HepG2 (cell line): ENCODE data around the gene SH2D3C. TPM values are rescaled to one million over a fixed set of nuclear protein-coding genes. Genes with fewer than 3 reads are reported as not detected.

Source experiments
- ATAC-seq: fragments of 200-7000 bp; cut with Tn5 transposase; 3 replicates; pipeline ENCODE4 v1.9.1; 2020; ENCODE audit warnings: mild to moderate bottlenecking, moderate library complexity
- BruUV-seq: library from RNA; stranded (reverse); fragments of 400-500 nt; replicated peaks from 2 replicates; lab custom pipeline; 2021; lab: Mats Ljungman, UMichigan
- CTCF ChIA-PET: fragments of 300-600 bp; formaldehyde crosslinking; extraction: SDS; loops from one replicate; lab custom pipeline; 2021; ENCODE audit warnings: low total read pairs, inconsistent platforms, low intra/inter-chr PET ratio; lab: Yijun Ruan, JAX
- POLR2A ChIA-PET: fragments of 350-600 bp; sonication (Branson Sonifier 250); formaldehyde crosslinking; loops from one replicate; lab custom pipeline; 2020; ENCODE audit warnings: antibody characterized with exemption, inconsistent platforms; lab: Yijun Ruan, JAX
- DNase-seq: peaks from one replicate; pipeline ENCODE4 v3.0.0-alpha.2; 2015; ENCODE audit warnings: low spot score
- FAIRE-seq: peaks from 3 replicates; lab custom pipeline; 2011; peaks lifted over from hg19 to GRCh38; lab: Jason Lieb, UNC
- H2AFZ ChIP-seq: one replicate; pipeline ENCODE4 v1.6.1; 2011; ENCODE audit warnings: low read length, inconsistent platforms
- H3K27ac ChIP-seq: fragments of 300-600 bp; 3 replicates; pipeline ENCODE4 v1.8.0; 2011; ENCODE audit warnings: mixed run types, mild to moderate bottlenecking, mixed read lengths, low read length, inconsistent platforms; ENCODE audit not compliant: insufficient read depth; ENCODE audit errors: extremely low read length
- H3K27me3 ChIP-seq, 2 experiments: fragments of 200-600 bp in 1 of 2; 2 replicates in 1 of 2; 3 replicates in 1 of 2; pipeline versions ENCODE4 v1.6.0 to v1.8.0; 2011; ENCODE audit warnings: low read length in 2 of 2, mild to moderate bottlenecking in 2 of 2, moderate library complexity in 2 of 2, inconsistent platforms in 1 of 2; ENCODE audit not compliant: insufficient read depth in 2 of 2, control insufficient read depth in 1 of 2
- H3K36me3 ChIP-seq, 2 experiments: fragments of 200-600 bp in 1 of 2; replicated peaks in 1 of 2; 2 replicates in 1 of 2; 3 replicates in 1 of 2; pipeline versions ENCODE4 v1.5.1 to v1.8.0; 2011; ENCODE audit warnings: low read length in 2 of 2, inconsistent platforms in 1 of 2; ENCODE audit not compliant: insufficient read depth in 2 of 2, control insufficient read depth in 1 of 2
- H3K4me1 ChIP-seq: 2 replicates; pipeline ENCODE4 v1.5.1; 2012; ENCODE audit warnings: low read length, inconsistent platforms; ENCODE audit not compliant: insufficient read depth
- H3K4me2 ChIP-seq: 2 replicates; pipeline ENCODE4 v1.6.0; 2011; ENCODE audit warnings: low read depth, low read length, inconsistent platforms
- H3K4me3 ChIP-seq, 3 experiments: fragments of 200-600 bp in 1 of 3; sonication (generic), shearing (Covaris generic) in 1 of 3; replicated peaks in 1 of 3; 2 replicates each; pipeline ENCODE4 v1.5.1; 2011 to 2016; ENCODE audit warnings: low read length in 3 of 3, inconsistent platforms in 2 of 3, low read depth in 2 of 3, mild to moderate bottlenecking in 2 of 3, control low read depth in 1 of 3, mixed read lengths in 1 of 3; ENCODE audit not compliant: insufficient read depth in 1 of 3
- H3K79me2 ChIP-seq: one replicate; pipeline ENCODE4 v1.6.1; 2011; ENCODE audit warnings: low read length, inconsistent platforms; ENCODE audit not compliant: insufficient read depth
- H3K9ac ChIP-seq: 2 replicates; pipeline ENCODE4 v1.6.0; 2011; ENCODE audit warnings: mild to moderate bottlenecking, low read depth, low read length, inconsistent platforms; ENCODE audit not compliant: insufficient read depth
- H3K9me3 ChIP-seq: 2 replicates; pipeline ENCODE4 v1.5.1; 2012; ENCODE audit warnings: mild to moderate bottlenecking, low read length
- H4K20me1 ChIP-seq: 2 replicates; pipeline ENCODE4 v1.6.0; 2011; ENCODE audit warnings: inconsistent platforms, mild to moderate bottlenecking, low read length, moderate library complexity; ENCODE audit not compliant: insufficient read depth
- AKAP8 ChIP-seq: sonication (generic); formaldehyde crosslinking; IDR thresholded peaks from 2 replicates; pipeline ENCODE4 v1.5.1; 2020; ENCODE audit warnings: mild to moderate bottlenecking, missing genetic modification reagents
- FIP1L1 ChIP-seq: fragments of 200-400 bp; formaldehyde crosslinking; IDR thresholded peaks from 2 replicates; pipeline ENCODE4 v1.6.1; 2018; ENCODE audit warnings: low read depth, mild to moderate bottlenecking, low read length, moderate library complexity, borderline replicate concordance; ENCODE audit not compliant: insufficient read depth
- HNRNPK ChIP-seq: fragments of 200-400 bp; formaldehyde crosslinking; IDR thresholded peaks from 2 replicates; pipeline ENCODE4 v1.6.1; 2018; ENCODE audit warnings: low read length, low read depth, moderate library complexity, mild to moderate bottlenecking; ENCODE audit not compliant: poor library complexity, severe bottlenecking
- KLF9 ChIP-seq: IDR thresholded peaks from 2 replicates; pipeline ENCODE4 v1.6.1; 2016; ENCODE audit warnings: low read depth
- ZFAT ChIP-seq: sonication (generic); formaldehyde crosslinking; conservative IDR thresholded peaks from 2 replicates; pipeline ENCODE4 v1.8.1; 2023; ENCODE audit warnings: missing genetic modification reagents, inconsistent platforms
- ZNF567 ChIP-seq: sonication (generic); formaldehyde crosslinking; IDR thresholded peaks from 2 replicates; pipeline ENCODE4 v1.8.1; 2023; ENCODE audit warnings: mild to moderate bottlenecking, missing genetic modification reagents, borderline replicate concordance
- WGBS: methylation state at CpG from one replicate; pipeline ENCODE4 v1.1.6; 2017; ENCODE audit warnings: low lambda C conversion rate; 5-methylcytosine and 5-hydroxymethylcytosine counted together
- in situ Hi-C: cut with HindIII; loops from 2 replicates; pipeline ENCODE4 v1.10.0; 2017; ENCODE audit warnings: low pct_unique_long_range_greater_than_20kb; ENCODE audit not compliant: extremely low pct_ligation_motif_present
- intact Hi-C: fragments of 100-400 bp; cut with micrococcal nuclease; formaldehyde crosslinking; loops from one replicate; pipeline ENCODE4 v1.10.0; 2022; ENCODE audit not compliant: unreplicated experiment
- polyA plus RNA-seq, 8 experiments: library from polyadenylated mRNA; depleted of rRNA in 3 of 8; stranded (reverse) in 7 of 8; unstranded in 1 of 8; fragments of >200 nt; fragmentation: Illumina TruSeq in 4 of 8; extraction: Trizol in 4 of 8; gene quantifications; 2 replicates each; pipeline versions ENCODE4 v1.2.1 to v1.2.3, GENCODE V29; 2011 to 2016; ENCODE audit warnings: low read depth in 4 of 8, missing spikeins in 1 of 8, mixed read lengths in 1 of 8; ENCODE audit not compliant: insufficient read depth in 1 of 8
- total RNA-seq, 5 experiments: library from RNA; depleted of rRNA; stranded (reverse); fragments of >200 nt; fragmentation: Illumina TruSeq; extraction: Trizol; gene quantifications; 2 replicates each; pipeline ENCODE4 v1.2.3, GENCODE V29; 2016; ENCODE audit warnings: low read depth in 1 of 5
- TF ChIP-seq, protein P1 (sequence below): sonication (generic); formaldehyde crosslinking; IDR thresholded peaks from 2 replicates; pipeline ENCODE4 v1.4.0; 2020; ENCODE audit warnings: missing genetic modification reagents, borderline replicate concordance

The SH2D3C gene
- total and polyA plus RNA-seq, 2 of the 13 experiments (the other 11 are each of a cell fraction or from before 2014, with no cell fraction given): not detected

DNA sequence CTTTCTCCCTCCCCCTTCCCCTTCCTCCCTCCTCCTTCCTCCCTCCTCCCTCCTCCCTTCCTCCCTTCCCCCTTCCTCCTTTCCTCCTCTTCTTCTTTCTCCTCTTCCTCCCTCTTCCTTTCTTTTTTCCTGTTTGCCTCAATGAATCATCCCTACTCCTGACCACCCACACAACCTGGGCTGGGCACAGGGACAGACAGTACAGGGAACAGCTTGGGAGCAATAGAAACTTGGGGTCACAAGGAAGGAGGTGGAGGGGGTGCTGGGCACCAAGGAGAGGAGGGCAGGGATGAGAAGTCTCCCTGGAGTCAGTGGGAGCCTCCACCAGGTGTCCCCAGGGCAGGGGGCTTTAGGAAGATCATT is 57.6 kb downstream of the SH2D3C start:
- H3K4me3 ChIP-seq: no peak overlapping the region
- H3K9me3 ChIP-seq: no peaks in the 10 kb centered on the region
- CTCF ChIA-PET: no interaction called here
- H3K4me1 ChIP-seq: peaks cover 25% of the 10 kb centered on the region
- peaks cover 0 to 6% of the 10 kb centered on the region in 2 experiments; a peak in 2 of 5 replicates for H3K27me3 ChIP-seq
- FAIRE-seq: no peak
- DNase-seq: no peak
- no peak overlapping the region for H3K9ac ChIP-seq
- intact Hi-C loops (loop anchor here (10.0 kb wide), 1 partner anchor 216 kb away; no protein-coding TSS in a partner anchor), in situ Hi-C loops (no loop called here)
- H3K79me2 ChIP-seq: no peaks in the 10 kb centered on the region
- H3K36me3 ChIP-seq: no peaks in the 10 kb centered on the region
- H2AFZ ChIP-seq: no peak overlapping the region
- BruUV-seq: no TSS peak
- POLR2A ChIA-PET: interaction anchor here (0.7 kb wide), 1 partner anchor 18 kb away, joined by 3 read pairs; no protein-coding TSS in a partner anchor
- no peak overlapping the region for H3K4me2 ChIP-seq
- H4K20me1 ChIP-seq: no peaks in the 10 kb centered on the region
- TF ChIP-seq ZFAT (CRISPR knock-in tag): no peak
- TF ChIP-seq FIP1L1: no peak
- no peak for TF ChIP-seq AKAP8
- TF ChIP-seq HNRNPK: peak; percentile 39
- no peak for TF ChIP-seq KLF9 (CRISPR knock-in tag)
- no peak overlapping the region for H3K27ac ChIP-seq
- ATAC-seq: no peak

DNA sequence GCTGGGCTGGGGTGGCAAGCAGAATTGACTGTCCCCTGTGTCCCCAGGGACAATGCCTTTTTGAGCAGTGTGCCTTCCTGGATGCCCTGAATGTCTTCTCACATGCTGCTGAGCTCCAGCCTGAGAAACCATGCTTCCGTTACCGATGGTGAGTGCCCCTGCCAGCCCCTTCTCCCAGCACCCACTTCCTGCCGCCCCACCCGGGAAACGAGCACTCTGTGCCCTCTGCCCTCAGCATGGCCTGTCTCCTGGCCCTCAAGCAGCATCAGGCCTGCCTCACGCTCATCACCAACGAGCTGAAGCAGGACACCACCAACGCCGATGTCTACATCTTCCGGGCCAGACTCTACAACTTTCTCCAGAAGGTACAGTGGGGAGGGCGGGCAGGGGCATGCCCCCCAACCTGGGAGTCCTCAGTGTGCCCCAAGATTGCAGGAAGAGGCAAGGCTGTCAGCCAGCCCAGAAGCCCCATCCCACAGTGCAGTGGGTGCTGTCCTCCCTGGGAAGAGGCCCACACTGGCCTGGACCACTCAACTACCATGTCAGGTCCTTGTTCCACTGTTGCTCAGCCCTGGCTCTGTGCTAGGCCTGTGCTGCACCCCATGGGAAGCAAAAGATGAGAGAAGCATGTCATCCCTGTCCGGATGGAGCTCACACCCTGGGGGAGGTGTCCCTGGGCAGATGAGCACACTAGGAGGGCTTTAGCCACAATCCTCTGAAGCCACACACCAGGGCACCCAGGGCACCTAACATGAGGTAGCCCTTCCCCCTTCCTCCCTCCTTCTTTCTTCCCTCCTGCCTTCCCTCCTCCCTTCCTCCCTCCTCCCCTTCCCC is 58.2 kb downstream of the SH2D3C start:
- intact Hi-C loops: loop anchor here (10.0 kb wide), 1 partner anchor 215 kb away; no protein-coding TSS in a partner anchor
- no peak overlapping the region for H3K4me2 ChIP-seq
- DNase-seq: no peak
- POLR2A ChIA-PET: no interaction called here
- peaks cover 0 to 6% of the 10 kb centered on the region in 2 experiments; a peak in 2 of 5 replicates for H3K27me3 ChIP-seq
- no peaks in the 10 kb centered on the region for H3K9me3 ChIP-seq
- BruUV-seq: no TSS peak
- 45% methylated on average over 5 of the region's 12 CpGs for WGBS
- no peak overlapping the region for H2AFZ ChIP-seq
- no peak overlapping the region for H3K4me3 ChIP-seq
- no peak overlapping the region for H3K27ac ChIP-seq
- no peaks in the 10 kb centered on the region for H3K79me2 ChIP-seq
- in situ Hi-C loops: no loop called here
- CTCF ChIA-PET: no interaction called here
- no peak for ATAC-seq
- no peak overlapping the region for H3K9ac ChIP-seq
- peaks cover 25% of the 10 kb centered on the region for H3K4me1 ChIP-seq
- H3K36me3 ChIP-seq: no peaks in the 10 kb centered on the region
- FAIRE-seq: no peak
- no peak for TF ChIP-seq ZNF567 (CRISPR knock-in tag)
- peak; percentile 74 for TF ChIP-seq HNRNPK
- TF ChIP-seq, protein P1, sequence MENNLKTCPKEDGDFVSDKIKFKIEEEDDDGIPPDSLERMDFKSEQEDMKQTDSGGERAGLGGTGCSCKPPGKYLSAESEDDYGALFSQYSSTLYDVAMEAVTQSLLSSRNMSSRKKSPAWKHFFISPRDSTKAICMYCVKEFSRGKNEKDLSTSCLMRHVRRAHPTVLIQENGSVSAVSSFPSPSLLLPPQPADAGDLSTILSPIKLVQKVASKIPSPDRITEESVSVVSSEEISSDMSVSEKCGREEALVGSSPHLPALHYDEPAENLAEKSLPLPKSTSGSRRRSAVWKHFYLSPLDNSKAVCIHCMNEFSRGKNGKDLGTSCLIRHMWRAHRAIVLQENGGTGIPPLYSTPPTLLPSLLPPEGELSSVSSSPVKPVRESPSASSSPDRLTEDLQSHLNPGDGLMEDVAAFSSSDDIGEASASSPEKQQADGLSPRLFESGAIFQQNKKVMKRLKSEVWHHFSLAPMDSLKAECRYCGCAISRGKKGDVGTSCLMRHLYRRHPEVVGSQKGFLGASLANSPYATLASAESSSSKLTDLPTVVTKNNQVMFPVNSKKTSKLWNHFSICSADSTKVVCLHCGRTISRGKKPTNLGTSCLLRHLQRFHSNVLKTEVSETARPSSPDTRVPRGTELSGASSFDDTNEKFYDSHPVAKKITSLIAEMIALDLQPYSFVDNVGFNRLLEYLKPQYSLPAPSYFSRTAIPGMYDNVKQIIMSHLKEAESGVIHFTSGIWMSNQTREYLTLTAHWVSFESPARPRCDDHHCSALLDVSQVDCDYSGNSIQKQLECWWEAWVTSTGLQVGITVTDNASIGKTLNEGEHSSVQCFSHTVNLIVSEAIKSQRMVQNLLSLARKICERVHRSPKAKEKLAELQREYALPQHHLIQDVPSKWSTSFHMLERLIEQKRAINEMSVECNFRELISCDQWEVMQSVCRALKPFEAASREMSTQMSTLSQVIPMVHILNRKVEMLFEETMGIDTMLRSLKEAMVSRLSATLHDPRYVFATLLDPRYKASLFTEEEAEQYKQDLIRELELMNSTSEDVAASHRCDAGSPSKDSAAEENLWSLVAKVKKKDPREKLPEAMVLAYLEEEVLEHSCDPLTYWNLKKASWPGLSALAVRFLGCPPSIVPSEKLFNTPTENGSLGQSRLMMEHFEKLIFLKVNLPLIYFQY (CRISPR knock-in tag): no peak
- no peaks in the 10 kb centered on the region for H4K20me1 ChIP-seq
